Liver (tissue), 3 donors: ENCODE measurements around the gene METRN.

ENCODE experiments used
- CTCF ChIP-seq: fragments of 150-350 bp; IDR thresholded peaks from 2 replicates; pipeline ENCODE4 v1.5.1; 2017; ENCODE audit warnings: improper control_type of control experiment, low read depth, low read length; ENCODE audit not compliant: missing input control
- EGR1 ChIP-seq, 2 donors: IDR thresholded peaks; 2 replicates each; pipeline ENCODE4 v1.6.1; 2016 to 2018; ENCODE audit warnings: antibody characterized with exemption in 2 of 2, low read depth in 2 of 2
- FOXA1 ChIP-seq: IDR thresholded peaks from 2 replicates; pipeline ENCODE4 v1.6.1; 2016; ENCODE audit warnings: antibody characterized with exemption
- GABPA ChIP-seq, 2 donors: IDR thresholded peaks in 1 of 2; conservative IDR thresholded peaks in 1 of 2; 2 replicates each; pipeline ENCODE4 v1.6.1; 2016; ENCODE audit warnings: antibody characterized with exemption in 2 of 2, mild to moderate bottlenecking in 1 of 2, moderate library complexity in 1 of 2
- HNF4A ChIP-seq, 2 donors: conservative IDR thresholded peaks; 2 replicates each; pipeline ENCODE4 v1.6.1; 2016; ENCODE audit warnings: antibody characterized with exemption in 2 of 2, mild to moderate bottlenecking in 2 of 2
- JUND ChIP-seq, 2 donors: IDR thresholded peaks; 2 replicates each; pipeline ENCODE4 v1.6.1; 2016; ENCODE audit warnings: antibody characterized with exemption in 2 of 2
- MAX ChIP-seq: IDR thresholded peaks from 2 replicates; pipeline ENCODE4 v1.6.1; 2016; ENCODE audit warnings: antibody characterized with exemption
- RAD21 ChIP-seq, 2 donors: IDR thresholded peaks; 2 replicates each; pipeline ENCODE4 v1.6.1; 2016; ENCODE audit warnings: antibody characterized with exemption in 2 of 2, mild to moderate bottlenecking in 2 of 2
- RXRA ChIP-seq, 2 donors: IDR thresholded peaks; 2 replicates each; pipeline ENCODE4 v1.6.1; 2017 to 2018; ENCODE audit warnings: antibody characterized with exemption in 2 of 2, mild to moderate bottlenecking in 1 of 2
- TAF1 ChIP-seq: conservative IDR thresholded peaks from 2 replicates; pipeline ENCODE4 v1.6.1; 2016; ENCODE audit warnings: antibody characterized with exemption, mild to moderate bottlenecking
- TF ChIP-seq, protein P1 (sequence below): IDR thresholded peaks from 2 replicates; pipeline ENCODE4 v1.6.1; 2016; ENCODE audit warnings: antibody characterized with exemption, mild to moderate bottlenecking
- TF ChIP-seq, protein P2 (sequence below): IDR thresholded peaks from 2 replicates; pipeline ENCODE4 v1.6.1; 2016; ENCODE audit warnings: antibody characterized with exemption
- donor health status: healthy.
- donor health status: healthy.

DNA sequence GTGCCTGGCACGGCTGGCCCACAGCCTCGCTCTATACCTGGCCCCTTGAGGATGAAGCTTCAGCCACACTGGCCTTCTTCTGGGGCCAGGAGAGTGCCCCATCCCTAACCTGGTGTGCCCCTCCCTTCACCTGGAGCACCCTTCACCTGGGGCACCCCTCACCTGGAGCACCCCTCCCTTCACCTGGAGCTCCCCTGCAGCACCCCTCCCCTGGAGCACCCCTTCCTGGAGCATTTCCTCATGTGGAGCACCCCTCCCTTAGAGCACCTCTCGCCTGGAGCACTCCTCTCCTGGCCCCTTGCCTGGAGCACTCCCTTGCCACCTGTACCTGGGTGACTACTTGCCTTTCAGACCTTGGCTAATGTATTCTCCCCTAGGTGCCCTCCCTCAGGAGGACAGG lies 6.9 kb upstream of the METRN start:
- TF ChIP-seq CTCF = no peak
- no peak for TF ChIP-seq JUND (IDR thresholded peaks at IDR 0.05)
- no peak for TF ChIP-seq FOXA1
- no peak for TF ChIP-seq MAX
- TF ChIP-seq RXRA (IDR thresholded peaks at IDR 0.05) = no peak
- no peak for TF ChIP-seq TAF1
- TF ChIP-seq GABPA (IDR thresholded peaks at IDR 0.05 in 1 of 2, conservative IDR thresholded peaks at IDR 0.05 in 1 of 2) = no peak
- no peak for TF ChIP-seq HNF4A (conservative IDR thresholded peaks at IDR 0.05)
- no peak for TF ChIP-seq RAD21 (IDR thresholded peaks at IDR 0.05)
- TF ChIP-seq, protein P1, sequence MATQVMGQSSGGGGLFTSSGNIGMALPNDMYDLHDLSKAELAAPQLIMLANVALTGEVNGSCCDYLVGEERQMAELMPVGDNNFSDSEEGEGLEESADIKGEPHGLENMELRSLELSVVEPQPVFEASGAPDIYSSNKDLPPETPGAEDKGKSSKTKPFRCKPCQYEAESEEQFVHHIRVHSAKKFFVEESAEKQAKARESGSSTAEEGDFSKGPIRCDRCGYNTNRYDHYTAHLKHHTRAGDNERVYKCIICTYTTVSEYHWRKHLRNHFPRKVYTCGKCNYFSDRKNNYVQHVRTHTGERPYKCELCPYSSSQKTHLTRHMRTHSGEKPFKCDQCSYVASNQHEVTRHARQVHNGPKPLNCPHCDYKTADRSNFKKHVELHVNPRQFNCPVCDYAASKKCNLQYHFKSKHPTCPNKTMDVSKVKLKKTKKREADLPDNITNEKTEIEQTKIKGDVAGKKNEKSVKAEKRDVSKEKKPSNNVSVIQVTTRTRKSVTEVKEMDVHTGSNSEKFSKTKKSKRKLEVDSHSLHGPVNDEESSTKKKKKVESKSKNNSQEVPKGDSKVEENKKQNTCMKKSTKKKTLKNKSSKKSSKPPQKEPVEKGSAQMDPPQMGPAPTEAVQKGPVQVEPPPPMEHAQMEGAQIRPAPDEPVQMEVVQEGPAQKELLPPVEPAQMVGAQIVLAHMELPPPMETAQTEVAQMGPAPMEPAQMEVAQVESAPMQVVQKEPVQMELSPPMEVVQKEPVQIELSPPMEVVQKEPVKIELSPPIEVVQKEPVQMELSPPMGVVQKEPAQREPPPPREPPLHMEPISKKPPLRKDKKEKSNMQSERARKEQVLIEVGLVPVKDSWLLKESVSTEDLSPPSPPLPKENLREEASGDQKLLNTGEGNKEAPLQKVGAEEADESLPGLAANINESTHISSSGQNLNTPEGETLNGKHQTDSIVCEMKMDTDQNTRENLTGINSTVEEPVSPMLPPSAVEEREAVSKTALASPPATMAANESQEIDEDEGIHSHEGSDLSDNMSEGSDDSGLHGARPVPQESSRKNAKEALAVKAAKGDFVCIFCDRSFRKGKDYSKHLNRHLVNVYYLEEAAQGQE = no peak
- TF ChIP-seq, protein P2, sequence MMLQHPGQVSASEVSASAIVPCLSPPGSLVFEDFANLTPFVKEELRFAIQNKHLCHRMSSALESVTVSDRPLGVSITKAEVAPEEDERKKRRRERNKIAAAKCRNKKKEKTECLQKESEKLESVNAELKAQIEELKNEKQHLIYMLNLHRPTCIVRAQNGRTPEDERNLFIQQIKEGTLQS = no peak
- no peak for TF ChIP-seq EGR1 (IDR thresholded peaks at IDR 0.05; ENCODE audit: low read depth in 2 of 2)
